ENCODE results near the gene NPHP4. TPM values are rescaled to one million over a fixed set of nuclear protein-coding genes. Genes with fewer than 3 reads are reported as not detected.

The NPHP4 gene
- total RNA-seq, 2 experiments from 2014 or later: 13.4 to 24.2 TPM

DNA sequence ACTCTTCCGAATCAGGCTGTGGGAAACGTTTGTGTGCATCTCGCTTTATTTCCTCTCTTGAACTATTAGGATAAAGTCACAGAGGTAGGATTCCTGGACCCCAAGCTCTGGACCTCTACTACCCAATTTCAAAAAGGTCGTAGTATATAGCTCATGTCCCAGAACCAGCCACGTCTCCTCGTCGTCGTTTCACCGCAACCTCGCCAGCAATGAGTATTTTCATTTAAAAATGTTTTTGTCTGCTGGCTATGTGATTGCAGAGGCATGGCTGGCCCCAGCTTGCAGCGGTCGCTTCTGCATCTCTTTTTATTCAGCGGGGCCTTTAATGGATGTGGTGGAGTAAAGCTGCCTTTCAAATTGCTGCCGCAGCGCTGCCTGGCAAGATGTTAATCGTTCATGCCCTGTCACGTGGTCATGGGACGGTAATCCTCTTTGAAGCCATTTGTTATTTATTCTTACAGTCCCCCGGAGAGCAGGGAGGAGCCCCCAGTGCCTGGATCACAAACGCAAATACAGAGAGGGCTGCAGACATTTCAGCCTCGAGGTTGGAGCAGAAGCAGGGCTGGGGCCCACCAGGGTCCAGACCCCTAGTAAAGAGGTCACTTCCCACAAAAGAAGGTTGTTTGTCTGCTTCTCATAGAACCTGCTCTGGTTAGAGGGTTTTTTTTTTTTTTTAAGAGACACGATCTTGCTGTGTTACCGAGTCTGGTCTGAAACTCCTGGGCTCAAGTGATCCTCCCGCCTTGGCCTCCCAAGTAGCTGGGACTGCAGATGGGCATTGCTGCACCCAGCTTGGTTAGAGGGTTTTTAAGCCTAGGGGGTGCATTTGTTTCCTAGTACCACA, 11.6 kb upstream of the NPHP4 start:
- H3K9me3 ChIP-seq (ENCODE audit: low read length): no peaks in the 10 kb centered on the region
- intact Hi-C loops (cut with micrococcal nuclease; ENCODE audit: unreplicated experiment): no loop called here
- no peak overlapping the region for H3K4me2 ChIP-seq (ENCODE audit: low read length)
- ChIA-PET POLR2A (no interaction called here), CTCF (ENCODE audit: unreplicated experiment) (no interaction called here)
- no peak for DNase-seq (ENCODE audit: low spot score)
- no peak overlapping the region for H3K27ac ChIP-seq (ENCODE audit: low read depth, low read length, poor library complexity, severe bottlenecking)
- H3K79me2 ChIP-seq (ENCODE audit: insufficient read depth, low read depth, low read length): no peaks in the 10 kb centered on the region
- TF ChIP-seq, protein P1, sequence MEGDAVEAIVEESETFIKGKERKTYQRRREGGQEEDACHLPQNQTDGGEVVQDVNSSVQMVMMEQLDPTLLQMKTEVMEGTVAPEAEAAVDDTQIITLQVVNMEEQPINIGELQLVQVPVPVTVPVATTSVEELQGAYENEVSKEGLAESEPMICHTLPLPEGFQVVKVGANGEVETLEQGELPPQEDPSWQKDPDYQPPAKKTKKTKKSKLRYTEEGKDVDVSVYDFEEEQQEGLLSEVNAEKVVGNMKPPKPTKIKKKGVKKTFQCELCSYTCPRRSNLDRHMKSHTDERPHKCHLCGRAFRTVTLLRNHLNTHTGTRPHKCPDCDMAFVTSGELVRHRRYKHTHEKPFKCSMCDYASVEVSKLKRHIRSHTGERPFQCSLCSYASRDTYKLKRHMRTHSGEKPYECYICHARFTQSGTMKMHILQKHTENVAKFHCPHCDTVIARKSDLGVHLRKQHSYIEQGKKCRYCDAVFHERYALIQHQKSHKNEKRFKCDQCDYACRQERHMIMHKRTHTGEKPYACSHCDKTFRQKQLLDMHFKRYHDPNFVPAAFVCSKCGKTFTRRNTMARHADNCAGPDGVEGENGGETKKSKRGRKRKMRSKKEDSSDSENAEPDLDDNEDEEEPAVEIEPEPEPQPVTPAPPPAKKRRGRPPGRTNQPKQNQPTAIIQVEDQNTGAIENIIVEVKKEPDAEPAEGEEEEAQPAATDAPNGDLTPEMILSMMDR (conservative IDR thresholded peaks at IDR 0.05; ENCODE audit: low read length): no peak
- no peak for TF ChIP-seq EZH2phosphoT487 (IDR thresholded peaks at IDR 0.05; ENCODE audit: borderline replicate concordance, low read depth, low read length)
- H2AFZ ChIP-seq (ENCODE audit: low read length): no peak overlapping the region
- no peaks in the 10 kb centered on the region for H3K36me3 ChIP-seq (ENCODE audit: insufficient read depth, low read length)
- H3K9me2 ChIP-seq (ENCODE audit: insufficient read depth, low read length): no peaks in the 10 kb centered on the region
- H3K4me1 ChIP-seq (ENCODE audit: insufficient read depth, low read length, poor library complexity, severe bottlenecking): no peaks in the 10 kb centered on the region
- no TSS peak for BruUV-seq (replicated peaks)
- no peak overlapping the region for H3K4me3 ChIP-seq (ENCODE audit: low read depth, low read length, poor library complexity, severe bottlenecking)
- peaks cover 3% of the 10 kb centered on the region; the same call in 1 of the 2 replicates for H4K20me1 ChIP-seq (ENCODE audit: insufficient read depth, low read length)

DNA sequence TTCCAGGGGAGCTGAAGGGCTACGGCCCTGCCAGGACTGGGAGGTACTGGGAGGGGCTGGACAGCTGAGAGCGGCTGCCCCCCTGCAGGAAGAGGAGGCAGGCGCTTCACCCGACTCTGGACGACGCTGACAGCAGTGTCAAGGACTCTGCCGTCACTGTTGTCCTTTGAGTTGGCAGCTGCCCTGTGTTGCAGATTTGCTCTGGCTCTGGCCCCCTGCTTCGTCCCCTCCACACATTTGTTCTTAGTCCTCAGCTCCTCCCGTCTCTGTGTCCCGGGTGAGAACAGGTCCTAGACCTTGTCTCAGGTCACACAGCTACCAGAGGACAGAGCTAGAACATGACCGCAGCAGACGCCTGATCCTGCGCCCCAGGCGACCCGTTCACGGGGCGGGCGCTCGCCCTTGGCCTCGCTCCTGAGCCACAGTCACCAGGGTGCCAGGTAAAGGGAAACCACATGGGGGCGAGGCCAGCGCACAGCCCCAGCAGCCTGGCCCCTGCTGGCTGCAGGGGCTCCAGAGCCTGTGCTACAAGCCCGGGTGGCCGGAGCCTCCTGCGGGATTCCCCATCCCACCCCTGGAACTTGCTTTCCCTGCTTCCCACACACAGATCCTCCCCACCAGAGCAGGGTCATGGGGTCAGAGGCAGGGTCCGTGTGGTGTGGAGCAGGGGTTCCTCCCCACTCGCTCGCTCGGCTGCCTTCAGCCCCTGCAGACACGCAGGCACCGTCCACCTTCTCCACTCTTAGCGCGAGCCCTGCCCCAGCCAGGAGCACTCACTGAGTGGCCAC, 10.7 kb upstream of the NPHP4 start:
- CTCF ChIA-PET (ENCODE audit: unreplicated experiment): no interaction called here

More for the DNA sequence above, 10.7 kb upstream of the NPHP4 start:
- Histone ChIP-seq H3K4me3 (ENCODE audit: low read depth, low read length, poor library complexity, severe bottlenecking) (no peak overlapping the region), H4K20me1 (ENCODE audit: insufficient read depth, low read length) (peaks cover 3% of the 10 kb centered on the region; the same call in 1 of the 2 replicates), H3K4me2 (ENCODE audit: low read length) (no peak overlapping the region), H3K79me2 (ENCODE audit: insufficient read depth, low read depth, low read length) (no peaks in the 10 kb centered on the region), H3K27ac (ENCODE audit: low read depth, low read length, poor library complexity, severe bottlenecking) (no peak overlapping the region), H3K4me1 (ENCODE audit: insufficient read depth, low read length, poor library complexity, severe bottlenecking) (no peaks in the 10 kb centered on the region), H3K36me3 (ENCODE audit: insufficient read depth, low read length) (no peaks in the 10 kb centered on the region), H2AFZ (ENCODE audit: low read length) (no peak overlapping the region), H3K9me3 (ENCODE audit: low read length) (no peaks in the 10 kb centered on the region), H3K9me2 (ENCODE audit: insufficient read depth, low read length) (no peaks in the 10 kb centered on the region)
- POLR2A ChIA-PET: no interaction called here
- intact Hi-C loops (cut with micrococcal nuclease; ENCODE audit: unreplicated experiment): no loop called here
- no peak for TF ChIP-seq EZH2phosphoT487 (IDR thresholded peaks at IDR 0.05; ENCODE audit: borderline replicate concordance, low read depth, low read length)
- TF ChIP-seq, protein P1 (conservative IDR thresholded peaks at IDR 0.05; ENCODE audit: low read length): no peak
- no TSS peak for BruUV-seq (replicated peaks)
- DNase-seq (ENCODE audit: low spot score): no peak
